Measurements from ENCODE around the gene FLNC.

FLNC gene

DNA sequence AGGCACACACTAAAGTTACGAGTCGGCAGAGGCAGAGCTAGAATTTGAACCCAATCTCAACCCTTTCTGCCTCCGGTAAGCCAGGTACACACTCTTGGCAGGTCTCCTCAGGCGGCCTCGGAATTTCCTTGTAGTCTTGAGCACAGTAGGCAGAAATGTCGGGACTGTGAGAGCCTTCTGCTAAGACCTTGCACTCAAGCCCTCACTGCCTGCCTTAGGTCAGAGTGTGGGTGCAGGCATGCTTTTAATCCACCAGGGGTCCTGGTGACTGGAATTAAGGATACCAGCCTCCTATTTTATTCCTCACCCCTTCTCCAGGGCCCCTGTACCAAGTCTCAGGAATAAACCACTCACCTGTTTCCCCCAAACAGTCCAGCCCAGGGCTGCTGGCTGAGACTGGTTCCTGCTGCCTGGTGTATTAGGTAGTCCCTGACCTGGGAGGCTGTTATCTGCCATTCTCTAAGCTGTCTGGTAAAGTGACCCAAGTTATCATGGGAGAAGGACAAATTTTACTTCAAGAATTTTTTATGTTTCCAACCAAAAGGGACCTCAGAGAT lies 33.3 kb downstream of the FLNC start:
- DNase-seq = peak; percentile 52

DNA sequence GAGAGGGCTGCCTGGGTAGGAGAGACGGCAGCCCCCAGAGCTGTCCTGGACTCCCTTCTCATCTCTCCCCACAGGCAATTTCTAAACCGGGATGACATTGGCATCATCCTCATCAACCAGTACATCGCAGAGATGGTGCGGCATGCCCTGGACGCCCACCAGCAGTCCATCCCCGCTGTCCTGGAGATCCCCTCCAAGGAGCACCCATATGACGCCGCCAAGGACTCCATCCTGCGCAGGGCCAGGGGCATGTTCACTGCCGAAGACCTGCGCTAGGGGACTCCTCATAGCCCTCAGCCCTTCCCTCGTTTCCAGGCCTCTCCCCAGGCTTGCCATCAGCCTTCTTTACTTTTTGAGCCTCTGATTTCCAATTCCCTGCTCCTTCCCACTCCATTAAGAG lies 35.1 kb downstream of the FLNC start:
- no peak for DNase-seq

- DNase-seq = no peak
These were observed 36.0 kb downstream of the FLNC start for GRCh38 chr7:128865996-128866877.

GRCh38 chr7:128867241-128867640 lies 37.0 kb downstream of the FLNC start:
- DNase-seq = no peak

GRCh38 chr7:128867842-128868623 lies 37.8 kb downstream of the FLNC start:
- DNase-seq = no peak

DNA sequence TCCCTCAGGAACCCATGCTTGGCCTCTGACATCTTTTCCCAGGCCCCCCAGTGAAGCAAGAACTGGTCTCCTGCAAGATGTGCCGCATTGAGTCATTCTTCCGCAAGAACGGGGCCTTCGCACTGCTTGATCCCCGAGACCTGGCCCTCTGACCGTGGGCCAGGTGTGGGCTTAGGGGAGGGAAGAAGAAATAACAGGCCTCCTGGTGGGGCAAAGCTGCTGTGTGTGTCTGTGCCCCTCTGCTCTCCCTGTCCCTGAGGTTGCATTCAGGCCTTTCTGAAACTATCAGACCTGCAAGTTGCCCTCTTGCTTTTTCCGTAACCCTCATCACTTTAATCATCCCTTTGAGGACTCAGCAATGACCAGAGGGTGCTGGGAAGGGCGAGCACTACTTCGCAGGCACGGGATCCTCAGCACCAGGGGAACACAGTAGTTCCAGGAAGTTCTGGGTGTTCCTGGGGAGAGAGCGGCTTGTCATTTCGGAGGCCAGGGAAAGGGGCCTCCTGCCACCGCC lies 38.5 kb downstream of the FLNC start:
- DNase-seq = no peak

- peak; percentile 27 for DNase-seq
These were observed 39.1 kb downstream of the FLNC start for GRCh38 chr7:128869138-128869943.

GRCh38 chr7:128869944-128870285 lies 39.7 kb downstream of the FLNC start:
- DNase-seq = no peak

DNA sequence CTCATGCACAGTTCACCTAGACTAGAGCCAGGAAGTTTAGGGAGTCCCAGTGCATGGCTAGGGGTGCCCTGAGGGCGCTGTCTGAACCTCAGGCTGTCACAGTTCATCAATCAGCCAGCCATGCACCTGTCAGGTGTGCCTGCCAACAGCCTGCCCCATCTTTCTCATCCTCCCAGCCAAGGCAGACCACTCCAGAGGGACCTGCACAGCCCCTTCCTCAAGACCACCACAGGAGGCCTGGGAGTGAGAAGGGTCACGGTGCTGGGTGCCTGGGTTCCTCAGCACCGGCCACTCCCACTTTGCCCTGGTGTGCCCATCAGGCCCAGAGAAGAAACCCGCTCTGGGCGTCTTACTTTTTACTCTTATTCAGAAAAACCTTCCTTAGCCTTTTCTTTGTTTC lies 40.8 kb downstream of the FLNC start:
- DNase-seq = no peak

- DNase-seq = no peak
These were observed 42.2 kb downstream of the FLNC start for GRCh38 chr7:128872394-128872824.

- no peak for DNase-seq
These were observed 43.0 kb downstream of the FLNC start for GRCh38 chr7:128873234-128873633.

DNA sequence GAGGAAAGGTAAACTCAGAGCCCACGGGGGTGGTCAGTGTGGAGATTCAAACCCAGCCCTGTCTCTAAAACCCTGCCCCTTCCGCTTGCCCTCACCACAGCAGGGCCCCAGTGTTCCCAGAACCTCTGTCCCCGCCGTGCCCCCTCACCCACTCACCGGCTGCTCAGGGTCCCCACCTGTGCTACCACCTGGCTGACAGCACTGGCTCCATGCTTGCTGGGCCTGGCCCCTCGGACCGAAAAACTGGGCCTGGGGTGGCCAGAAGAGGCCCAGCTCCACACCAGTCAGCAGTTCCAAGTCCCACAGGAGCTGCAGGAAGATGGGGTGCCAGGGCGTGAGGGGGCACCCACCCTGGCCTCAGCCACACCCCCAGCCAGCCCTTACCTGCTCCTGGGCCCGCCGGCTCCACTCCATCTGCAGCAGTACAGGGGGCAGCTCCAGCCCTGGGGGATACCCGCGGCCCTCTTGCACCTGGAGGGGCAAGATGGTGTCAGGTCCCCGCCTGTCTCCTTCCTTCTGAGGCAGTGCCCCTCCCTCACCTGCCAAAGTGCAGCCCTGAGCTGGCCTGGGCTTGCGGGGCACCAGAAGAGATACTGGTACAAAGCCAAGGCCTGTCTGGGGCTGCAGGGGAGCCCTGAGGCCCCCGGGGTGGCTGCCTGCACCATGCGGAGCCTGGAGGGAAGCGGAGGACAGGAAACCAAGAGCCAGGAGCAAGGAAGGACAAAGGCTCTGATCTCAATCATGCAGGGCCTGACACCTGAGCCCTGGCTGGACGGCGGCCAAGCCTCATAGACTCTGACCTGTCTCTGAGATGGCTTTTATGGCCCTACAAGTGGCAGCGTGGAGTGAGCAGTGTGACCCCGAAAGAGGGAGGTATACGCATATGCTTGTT lies 44.2 kb downstream of the FLNC start:
- no peak for DNase-seq

GRCh38 chr7:128875523-128875948 lies 45.3 kb downstream of the FLNC start:
- no peak for DNase-seq

GRCh38 chr7:128876127-128876526 lies 45.9 kb downstream of the FLNC start:
- DNase-seq = no peak

- peak; percentile 0 for DNase-seq
These were observed 46.4 kb downstream of the FLNC start for GRCh38 chr7:128876586-128876977.

- DNase-seq = peak; percentile 1
These were observed 47.0 kb downstream of the FLNC start for GRCh38 chr7:128876978-128877755.

GRCh38 chr7:128877756-128878120 lies 47.5 kb downstream of the FLNC start:
- no peak for DNase-seq

DNA sequence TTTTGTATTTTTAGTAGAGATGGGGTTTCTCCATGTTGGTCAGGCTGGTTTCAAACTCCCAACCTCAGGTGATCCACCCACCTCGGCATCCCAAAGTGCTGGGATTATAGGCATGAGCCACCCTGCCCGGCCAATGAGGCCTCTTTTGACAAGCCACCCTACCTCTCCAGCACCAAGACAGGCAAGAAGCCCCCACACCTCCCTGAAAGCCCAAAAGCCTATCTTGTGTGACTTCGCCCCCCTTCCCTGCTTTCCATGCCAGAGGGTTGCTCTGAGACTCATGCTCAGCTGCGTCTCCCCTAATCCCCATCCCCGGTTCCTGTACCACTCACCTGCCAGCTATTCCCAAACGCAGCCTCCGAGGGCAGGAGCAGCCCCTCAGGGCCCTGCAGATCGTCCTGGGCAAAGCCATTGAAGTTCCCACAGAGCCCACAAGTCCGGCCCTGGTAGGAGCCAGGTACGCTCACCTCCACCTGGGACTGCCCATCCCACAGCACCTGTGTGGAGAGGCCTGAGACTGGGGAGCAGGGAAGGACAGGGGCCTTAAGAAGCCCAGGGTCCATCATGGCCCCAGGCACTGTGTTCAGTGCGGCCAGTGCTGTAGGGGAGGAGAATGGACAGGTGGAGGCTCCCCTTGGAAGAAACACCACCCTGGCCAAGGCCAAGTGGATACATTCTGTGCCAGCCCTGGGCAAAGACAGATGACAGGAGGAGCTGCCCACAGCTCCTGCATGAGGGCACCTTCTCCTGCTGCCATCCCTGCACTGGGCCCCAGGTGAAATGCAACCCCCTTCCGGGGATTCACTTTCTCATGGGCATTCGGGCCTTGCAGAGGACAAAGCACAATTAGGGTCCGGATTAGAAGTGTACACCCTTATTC lies 48.3 kb downstream of the FLNC start:
- peak; percentile 0 for DNase-seq

DNA sequence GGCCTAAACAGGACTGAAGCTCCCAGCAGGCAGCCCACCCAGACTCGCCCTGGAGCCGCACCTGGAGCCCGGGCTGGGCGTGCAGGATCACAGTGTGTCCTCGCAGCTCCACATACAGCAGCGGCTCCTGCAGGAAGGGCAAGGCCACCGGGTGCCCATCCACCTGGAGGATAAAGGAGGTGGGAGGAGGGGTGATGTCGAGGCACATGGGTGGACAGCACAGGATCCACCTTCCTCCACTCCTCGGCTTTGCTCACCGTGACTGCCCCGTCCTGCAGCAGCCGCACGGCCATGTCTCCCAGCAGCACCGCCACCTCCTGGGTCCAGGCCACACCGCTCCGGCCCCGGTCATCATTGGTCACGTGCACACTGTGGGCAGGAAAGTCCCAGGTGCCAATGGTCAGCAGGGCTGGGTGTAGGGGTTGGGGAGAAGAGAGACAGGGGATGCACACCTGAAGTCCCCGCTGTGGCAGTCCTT lies 49.3 kb downstream of the FLNC start:
- DNase-seq = peak; percentile 1

Data from stimulated activated CD4-positive, alpha-beta T cell treated with anti-CD3 and anti-CD28 coated beads, Interleukin-1b, Interleukin-23, amount 100 ng/mL, for 48 hours (primary cell).